GM21423 (cell line): ENCODE measurements around the gene XXYLT1.
"Not testable (repeated sequence)": the region's sequence is repeated elsewhere in the genome, so short reads cannot be mapped to it uniquely, and the experiment has no call there.

ENCODE experiments used
- ATAC-seq: cut with Tn5 transposase; IDR thresholded peaks from one replicate; pipeline ENCODE4 v1.9.1; 2021; ENCODE audit warnings: mild to moderate bottlenecking, moderate library complexity; ENCODE audit not compliant: unreplicated experiment

XXYLT1 gene

GRCh38 chr3:195230244-195230643, 40.7 kb downstream of the XXYLT1 start:
- ATAC-seq, result no peak

GRCh38 chr3:195228886-195229285, 42.1 kb downstream of the XXYLT1 start:
- not testable (repeated sequence) for ATAC-seq

GRCh38 chr3:195227871-195228270, 43.1 kb downstream of the XXYLT1 start:
- no peak for ATAC-seq

GRCh38 chr3:195226900-195227447, 44.0 kb downstream of the XXYLT1 start:
- ATAC-seq, result no peak

- no peak for ATAC-seq
These were observed 44.5 kb downstream of the XXYLT1 start for GRCh38 chr3:195226445-195226844.

- no peak for ATAC-seq
These were observed 45.9 kb downstream of the XXYLT1 start for GRCh38 chr3:195224980-195225580.

GRCh38 chr3:195224156-195224979, 46.6 kb downstream of the XXYLT1 start:
- no peak for ATAC-seq

- no peak for ATAC-seq
These were observed 48.9 kb downstream of the XXYLT1 start for GRCh38 chr3:195221876-195222617.

- no peak for ATAC-seq
These were observed 49.7 kb downstream of the XXYLT1 start for GRCh38 chr3:195221015-195221853.

- ATAC-seq, result no peak
These were observed 51.4 kb downstream of the XXYLT1 start for GRCh38 chr3:195219351-195220230.

GRCh38 chr3:195218331-195218730, 52.6 kb downstream of the XXYLT1 start:
- not testable (repeated sequence) for ATAC-seq

GRCh38 chr3:195215576-195215975, 55.4 kb downstream of the XXYLT1 start:
- ATAC-seq, result not testable (repeated sequence)

GRCh38 chr3:195214381-195214780, 56.6 kb downstream of the XXYLT1 start:
- ATAC-seq, result no peak

GRCh38 chr3:195213639-195214315, 57.2 kb downstream of the XXYLT1 start:
- ATAC-seq, result no peak

GRCh38 chr3:195212749-195213375, 58.1 kb downstream of the XXYLT1 start:
- ATAC-seq, result no peak

- ATAC-seq, result no peak
These were observed 58.8 kb downstream of the XXYLT1 start for GRCh38 chr3:195212033-195212748.

GRCh38 chr3:195210266-195210973, 60.5 kb downstream of the XXYLT1 start:
- no peak for ATAC-seq
